NCI-H2029 treated with DMSO at 0.1 percent for 48 hours (cell line): ENCODE results near the gene KREMEN1.
A peak's percentile ranks its signal among the peaks of the same experiment; 100 is the strongest.

ENCODE experiments used
- DNase-seq: peaks from one replicate; lab custom pipeline; 2025; lab: John Stamatoyannopoulos, UW

Gene KREMEN1

DNA sequence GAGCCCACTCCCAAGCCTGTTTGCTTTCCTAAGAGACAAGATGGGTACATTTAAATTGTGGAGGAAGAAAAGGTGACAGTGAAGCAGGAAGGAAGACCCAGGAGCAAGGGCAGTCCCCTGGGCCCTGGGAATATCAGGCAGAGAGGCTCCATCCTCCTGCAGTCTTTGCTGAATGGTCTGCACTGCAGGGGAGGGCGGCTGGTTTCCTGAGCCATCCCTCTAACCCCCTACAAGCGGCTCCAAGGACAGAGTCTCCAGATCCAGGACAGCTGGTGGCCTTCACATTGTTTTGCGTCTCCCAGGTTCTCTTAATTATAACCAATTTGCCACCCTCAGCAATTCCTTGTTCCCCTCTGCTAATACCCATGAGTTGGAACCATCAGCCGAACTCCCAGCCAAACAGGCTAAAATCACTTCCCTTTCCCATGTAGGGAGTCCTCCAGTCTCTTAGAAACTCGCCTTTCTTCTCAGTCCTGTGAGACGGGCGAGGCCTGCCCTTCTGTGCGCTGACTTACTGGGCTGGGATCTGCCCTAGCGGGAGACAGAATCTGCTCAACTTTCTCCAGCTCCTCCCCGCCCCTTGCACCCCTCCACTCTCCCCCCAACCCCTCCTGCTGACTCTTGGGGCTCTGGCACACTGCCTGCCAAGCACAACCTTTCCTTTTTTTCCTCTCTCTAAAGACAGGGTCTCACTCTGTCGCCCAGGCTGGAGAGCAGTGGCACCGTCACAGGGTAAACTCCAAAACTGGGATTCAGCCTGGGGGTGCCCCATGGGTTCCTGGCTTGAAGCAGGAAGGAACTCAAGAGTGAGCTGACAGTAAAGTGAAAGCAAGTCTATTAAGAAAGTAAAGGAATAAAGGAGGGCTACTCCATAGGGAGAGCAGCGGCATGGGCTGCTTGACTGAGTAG lies 79.5 kb downstream of the KREMEN1 start:
- DNase-seq: no peak

DNA sequence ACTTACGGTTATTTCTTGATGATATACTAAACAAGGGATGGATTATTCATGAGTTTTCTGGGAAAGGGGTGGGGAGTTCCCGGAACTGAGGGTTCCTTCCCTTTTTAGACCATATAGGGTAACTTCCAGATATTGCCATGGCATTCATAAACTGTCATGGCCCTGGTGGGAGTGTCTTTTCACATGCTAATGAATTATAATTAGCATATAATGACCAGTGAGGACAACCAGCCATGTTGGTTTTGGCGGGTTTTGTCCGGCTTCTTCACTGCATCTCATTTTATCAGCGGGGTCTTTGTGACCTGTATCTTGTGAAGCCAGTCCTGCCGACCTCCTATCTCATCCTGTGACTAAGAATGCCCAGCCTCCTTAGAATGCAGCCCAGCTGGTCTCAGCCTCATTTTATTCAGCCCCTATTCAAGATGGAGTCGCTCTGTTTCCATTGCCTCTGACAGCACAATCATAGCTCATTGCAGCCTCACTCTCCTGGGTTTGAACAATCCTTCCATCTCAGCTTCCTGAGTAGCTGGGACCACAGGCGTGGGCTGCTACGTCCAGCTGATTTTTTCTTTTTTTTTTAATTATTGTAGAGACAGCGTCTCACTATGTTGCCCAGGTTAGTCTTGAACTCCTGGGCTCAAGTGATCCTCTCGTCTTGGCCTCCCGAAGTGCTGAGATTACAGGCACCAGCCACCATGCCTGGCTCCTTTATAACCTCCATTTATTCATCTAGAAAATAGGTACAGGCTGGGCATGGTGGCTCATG lies 80.3 kb downstream of the KREMEN1 start:
- DNase-seq: no peak

DNA sequence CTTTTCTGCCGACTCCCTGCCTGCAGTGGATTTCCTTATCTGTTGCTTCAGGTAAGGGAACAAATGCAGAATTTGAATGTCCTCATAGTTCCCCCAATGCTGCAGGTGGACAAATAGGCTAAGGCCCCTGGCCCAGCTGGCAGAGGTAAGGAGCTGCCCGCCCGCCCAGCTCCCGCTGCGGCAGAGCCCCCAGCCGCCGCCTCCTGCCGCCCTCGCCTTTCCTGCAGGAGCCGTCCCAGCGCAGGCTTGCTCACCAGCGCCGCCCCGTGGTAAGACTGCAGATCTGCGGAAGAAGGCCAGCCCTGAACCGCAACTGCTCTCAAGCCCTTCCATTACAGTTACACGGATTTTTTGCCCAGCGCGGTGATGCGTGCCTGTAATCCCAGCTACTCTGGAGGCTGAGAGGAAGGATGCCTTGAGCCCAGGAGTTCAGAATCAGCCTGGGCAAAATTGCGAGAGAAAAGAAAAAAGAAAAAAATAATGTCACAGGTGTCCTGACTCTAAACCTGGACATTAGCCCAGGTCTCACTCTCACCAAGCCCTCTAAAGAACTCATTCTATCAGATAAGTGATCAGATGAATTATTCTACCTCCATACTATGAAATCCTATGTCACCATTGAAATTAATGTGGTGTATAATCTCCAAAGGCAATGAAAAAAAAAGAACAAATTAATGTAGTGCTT lies 81.7 kb downstream of the KREMEN1 start:
- DNase-seq: peak; percentile 8

DNA sequence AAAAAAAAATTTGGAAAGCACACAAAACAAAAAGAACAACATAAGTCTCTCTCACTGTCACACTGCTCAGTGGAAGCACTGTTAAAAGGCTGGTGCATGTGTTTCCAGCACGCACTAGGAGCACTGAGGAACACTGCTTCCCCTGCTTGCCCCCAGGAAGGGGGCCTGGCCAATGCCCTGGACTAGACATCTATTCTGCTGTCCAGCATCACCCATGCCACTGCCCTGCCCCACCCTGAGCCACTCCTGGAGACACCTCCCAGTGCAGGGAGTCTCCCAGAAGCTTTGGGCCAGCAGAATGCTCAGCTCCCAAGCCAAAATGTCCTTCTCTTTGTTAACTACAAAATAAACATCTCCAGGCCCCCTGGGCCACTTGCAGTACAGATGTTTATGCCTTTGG lies 83.1 kb downstream of the KREMEN1 start:
- no peak for DNase-seq

DNA sequence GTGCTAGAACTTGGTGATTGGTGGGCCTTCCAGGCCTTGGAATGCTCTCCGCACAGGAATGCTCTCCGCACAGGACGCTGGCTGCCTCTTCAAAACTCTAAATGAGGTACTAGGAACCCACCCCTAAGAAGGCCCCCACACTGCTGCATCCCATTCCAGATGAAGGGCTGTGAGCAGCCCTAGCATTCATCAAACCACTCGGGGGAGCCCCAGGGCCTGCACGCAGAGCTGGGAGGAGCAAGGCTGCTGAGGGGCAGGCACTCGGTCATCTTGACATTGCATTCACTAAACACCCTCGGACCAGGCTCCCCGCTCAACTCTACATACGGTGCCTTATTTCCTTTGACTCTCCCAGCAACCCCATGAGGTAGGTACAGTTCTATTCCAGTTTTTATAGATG lies 83.7 kb downstream of the KREMEN1 start:
- no peak for DNase-seq

DNA sequence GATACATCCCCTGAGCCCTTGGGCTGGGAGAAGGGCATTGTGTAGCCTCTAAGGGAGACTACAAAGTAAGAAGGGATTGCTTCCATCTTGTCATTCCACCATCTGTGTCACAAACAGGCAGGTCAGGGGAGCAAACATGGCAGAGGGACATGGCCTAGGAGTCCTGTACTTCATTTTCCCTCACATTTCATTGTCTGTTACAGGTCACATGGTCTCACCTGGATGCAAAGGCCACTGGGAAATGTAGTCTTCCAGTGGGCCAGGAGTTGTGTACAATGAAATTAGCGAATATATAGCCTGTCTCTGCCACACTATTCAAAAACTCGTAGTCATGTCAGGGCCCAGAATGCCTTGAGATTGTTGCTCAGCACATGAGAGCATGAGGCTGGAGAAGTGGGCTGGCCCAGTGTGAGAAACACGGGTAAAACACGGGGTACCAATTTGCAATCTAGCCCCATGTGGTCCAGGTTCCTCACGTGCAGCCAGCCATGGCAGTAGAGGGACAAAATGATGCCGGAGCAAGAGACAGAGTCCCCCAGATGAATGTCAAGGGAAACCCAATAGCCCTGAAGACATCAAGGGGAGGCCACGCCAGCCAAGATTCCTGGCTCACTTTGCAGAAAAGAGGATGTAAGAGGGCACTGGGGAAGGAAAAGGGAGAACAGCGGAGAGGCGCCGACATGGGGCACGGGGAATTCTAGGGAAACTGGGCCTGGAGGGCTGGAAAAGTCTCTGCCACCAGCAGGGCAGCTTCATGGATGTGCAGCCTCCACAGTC lies 85.1 kb downstream of the KREMEN1 start:
- no peak for DNase-seq

DNA sequence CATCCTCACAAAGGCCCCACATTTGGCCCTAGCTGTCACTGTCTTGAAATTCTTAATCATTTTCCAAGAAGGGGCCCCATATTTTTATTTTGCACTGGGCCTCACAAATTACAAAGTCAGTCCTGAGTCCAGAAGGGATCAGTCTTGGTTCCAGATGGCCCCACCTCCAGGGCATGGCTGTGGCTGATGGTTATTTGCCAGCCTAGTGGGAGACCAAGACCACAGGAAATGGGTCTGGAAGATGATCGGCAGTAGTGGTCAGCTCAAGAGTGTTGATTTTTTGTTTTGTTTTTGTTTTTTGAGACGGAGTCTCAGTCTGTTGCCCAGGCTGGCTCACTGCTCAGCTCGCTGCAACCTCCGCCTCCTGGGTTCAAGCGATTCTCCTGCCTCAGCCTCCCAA lies 85.7 kb downstream of the KREMEN1 start:
- no peak for DNase-seq

DNA sequence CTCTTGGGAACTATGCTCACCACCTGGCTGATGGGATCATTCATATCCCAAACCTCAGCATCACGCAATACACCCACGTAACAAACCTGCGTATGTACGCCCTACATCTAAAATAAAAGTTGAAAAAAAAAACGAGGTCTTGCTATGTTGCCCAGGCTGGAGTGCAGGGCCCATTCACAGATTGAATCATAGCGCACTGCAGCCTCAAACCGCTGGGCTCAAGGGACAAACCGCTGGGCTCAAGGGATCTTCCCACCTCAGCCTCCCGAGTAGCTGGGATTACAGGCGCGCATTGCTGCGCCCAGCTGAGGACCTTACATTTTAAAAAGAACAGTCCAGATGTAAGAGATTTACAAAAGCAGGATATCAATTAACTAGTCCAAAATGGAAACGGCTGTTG lies 91.0 kb downstream of the KREMEN1 start:
- no peak for DNase-seq

DNA sequence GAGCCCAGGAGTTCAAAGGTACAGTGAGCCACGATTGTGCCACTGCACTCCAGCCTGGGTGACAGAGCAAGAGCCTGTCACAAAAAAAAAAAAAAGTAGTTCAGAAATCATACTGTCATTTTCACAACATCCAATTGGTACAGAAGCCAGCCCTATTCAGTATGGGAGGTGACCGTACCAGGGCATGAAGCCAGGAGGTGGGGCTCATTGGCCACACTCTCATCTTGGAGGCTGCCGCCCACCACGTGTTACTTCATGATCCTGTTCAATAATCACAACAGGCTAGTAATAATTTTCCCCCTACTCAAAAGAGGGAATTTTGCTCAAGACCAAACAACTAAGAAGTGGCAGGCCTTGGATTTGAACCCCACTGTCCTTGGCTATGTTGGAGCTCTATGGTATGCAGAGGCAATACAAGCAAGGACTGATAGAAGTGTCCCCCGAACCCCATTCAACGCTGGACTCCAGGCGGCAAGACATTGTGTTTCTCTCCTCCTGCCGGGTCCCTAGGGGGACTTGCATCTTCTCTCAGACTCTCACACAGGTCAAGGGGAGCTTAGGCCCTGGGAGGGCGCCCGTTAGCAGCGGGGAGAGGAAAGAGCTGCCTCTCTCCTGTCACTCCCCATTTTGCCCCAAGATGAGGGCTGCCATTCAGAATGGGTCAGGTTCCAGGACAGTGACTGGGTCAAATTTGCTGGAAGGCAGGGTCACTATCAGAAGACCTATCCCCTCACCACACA lies 92.7 kb downstream of the KREMEN1 start:
- DNase-seq: no peak

DNA sequence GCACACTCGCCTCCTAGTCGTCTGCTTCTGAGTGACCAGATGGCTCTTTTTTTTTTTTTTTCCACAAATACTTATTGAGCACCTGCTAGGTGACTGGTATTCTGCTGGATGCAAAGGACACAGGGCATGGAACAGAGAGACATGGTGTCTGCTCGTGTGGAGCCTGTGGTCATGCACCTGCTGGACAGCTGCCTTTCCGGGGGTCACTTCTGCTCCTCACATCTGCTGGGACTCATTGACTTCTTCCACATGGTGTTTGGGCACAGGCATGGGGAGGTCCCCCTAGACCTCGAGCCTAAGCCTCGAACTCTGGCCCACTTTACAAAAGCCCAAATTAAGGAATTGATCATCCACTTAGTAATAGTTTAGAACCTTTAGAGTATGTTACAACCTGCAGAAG lies 93.3 kb downstream of the KREMEN1 start:
- DNase-seq: no peak

DNA sequence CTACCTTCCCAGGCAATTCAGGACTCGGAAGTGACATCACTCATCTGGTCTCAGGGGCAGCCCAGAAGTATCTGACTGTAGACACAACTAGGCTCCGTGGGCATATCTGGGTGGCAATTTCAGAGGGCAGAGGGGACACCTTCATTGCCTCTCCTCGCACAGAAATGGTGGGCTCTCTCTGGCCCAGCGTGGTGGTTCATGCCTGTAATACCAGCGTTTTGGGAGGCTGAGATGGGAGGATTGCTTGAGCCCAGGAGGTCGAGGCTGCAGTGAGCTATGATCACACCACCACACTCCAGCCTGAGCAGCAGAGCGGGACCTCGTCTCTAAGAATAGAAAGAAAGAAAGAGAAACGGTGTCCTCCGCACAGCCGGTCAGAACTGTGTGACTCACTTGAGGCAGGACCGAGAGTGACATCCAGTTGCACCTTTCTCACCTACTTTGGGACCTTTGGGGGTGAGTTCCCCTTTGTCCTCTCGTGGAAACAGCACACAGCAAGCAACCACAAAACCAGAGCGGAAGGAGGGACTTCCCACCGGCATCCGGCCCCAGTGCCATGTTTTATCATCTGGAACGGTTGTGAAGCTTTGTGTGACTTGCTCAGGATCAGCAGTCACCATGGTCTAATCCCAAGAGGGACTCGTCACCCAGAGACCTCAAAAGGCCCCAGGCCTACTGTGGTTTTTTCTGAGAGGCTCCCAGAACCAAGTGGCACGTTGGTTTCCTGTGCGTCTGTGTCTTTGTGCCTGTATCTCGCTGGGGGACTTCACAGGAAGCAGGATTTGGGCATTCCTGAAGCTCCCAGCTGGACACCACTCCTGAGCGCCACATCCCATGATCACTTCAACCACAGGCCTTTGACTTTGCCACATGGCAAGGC lies 94.4 kb downstream of the KREMEN1 start:
- DNase-seq: no peak

DNA sequence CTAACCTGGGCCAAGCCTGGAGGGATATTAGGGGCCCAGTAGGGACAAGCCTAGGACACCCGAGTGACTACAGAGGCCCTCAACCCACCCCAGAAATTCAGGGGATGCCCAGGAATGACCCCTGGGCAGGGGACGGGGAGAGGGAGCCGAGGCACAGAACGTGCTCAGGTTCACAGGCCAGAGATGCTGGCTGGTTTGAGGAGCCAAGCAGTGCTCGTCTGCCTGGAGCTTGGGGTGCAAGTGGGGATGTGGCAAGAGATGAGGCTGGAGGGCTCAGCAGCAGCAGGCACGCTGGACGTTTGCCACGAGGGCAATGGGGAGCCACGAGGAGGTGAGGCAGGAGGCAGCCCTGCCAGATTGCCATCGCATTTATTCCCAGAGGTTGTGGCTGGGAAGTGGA lies 98.9 kb downstream of the KREMEN1 start:
- DNase-seq: no peak

DNA sequence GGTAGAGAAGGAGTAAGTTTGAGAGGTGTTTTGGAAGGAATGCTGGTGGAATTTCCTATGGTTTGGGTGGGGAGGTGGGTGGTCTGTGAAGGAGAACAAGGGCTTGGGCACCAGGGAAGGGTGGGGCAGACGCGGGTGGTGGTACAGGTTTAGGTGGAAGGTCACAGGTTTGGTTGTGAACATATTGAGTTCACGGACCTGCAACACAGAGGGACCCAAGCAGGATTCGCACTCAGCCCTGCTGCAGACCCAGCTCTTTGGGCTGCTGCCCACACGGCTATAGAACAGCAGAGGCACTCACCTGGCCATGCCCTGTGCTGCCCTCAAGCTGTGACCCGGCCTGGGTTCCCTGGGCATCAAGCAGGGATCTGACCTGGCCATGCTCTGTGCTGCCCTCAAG lies 99.4 kb downstream of the KREMEN1 start:
- DNase-seq: no peak

DNA sequence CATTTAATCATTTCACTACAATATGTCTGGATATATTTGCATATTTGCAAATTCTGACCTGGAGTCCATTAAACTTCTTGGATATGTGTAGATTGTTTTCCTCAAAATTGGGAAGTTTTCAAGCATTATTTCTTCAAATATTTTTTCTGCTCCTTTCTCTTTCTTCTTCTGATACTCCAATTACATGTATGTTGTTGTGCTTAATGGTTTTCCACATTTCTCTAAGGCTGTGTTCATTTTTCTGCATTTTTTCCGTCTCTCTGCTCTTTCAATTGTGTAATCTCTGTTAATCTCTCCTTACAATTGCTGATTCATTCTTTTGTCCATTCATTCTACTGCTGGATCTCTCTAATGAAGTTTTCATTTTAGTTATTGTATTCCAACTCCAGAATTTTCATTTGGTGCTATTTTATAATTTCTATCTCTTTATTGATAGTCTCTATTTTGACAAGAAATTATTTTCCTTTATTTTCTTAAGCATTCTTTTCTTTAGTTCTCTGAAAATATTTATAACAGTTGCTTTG lies 102.5 kb downstream of the KREMEN1 start:
- DNase-seq: no peak

DNA sequence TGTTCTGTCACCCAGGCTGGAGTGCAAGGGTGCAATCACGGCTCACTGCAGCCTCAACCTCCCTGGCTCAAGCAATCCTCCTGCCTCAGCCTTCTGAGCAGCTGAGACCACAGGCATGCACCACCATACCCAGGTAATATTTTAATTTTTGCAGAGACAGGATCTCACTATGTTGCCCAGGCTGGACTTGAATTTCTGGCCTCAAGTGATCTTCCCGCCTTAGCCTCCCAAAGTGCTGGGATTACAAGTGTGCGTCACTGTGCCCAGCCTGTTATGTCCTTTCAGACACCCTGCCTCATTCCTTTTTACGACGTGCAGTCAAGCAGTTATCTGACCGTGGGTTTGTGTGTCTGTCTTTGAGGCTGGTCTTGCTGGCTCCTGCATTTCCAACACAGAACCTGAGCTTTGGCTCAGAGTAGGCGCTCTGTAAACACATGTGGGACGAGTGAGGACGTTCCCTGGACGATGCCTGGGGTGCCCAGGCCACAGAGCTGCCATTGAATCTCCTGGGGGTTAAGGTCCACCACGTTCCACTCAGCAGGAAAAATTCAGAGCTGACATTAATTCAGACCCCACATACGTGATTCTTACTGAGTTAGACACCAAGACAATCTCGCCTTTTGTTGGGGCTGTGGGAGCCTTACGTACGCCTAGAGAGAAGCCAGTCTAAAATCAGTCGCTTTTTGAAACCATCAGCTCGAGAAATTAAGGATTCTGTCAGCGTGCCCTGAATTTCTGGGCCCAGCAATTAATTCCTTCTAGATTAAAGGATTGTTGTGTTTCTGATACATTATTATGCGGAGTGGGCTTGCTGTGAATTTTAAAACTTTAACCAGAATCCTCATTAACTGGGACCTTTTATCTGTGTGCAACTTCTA lies 111.4 kb downstream of the KREMEN1 start:
- DNase-seq: no peak

DNA sequence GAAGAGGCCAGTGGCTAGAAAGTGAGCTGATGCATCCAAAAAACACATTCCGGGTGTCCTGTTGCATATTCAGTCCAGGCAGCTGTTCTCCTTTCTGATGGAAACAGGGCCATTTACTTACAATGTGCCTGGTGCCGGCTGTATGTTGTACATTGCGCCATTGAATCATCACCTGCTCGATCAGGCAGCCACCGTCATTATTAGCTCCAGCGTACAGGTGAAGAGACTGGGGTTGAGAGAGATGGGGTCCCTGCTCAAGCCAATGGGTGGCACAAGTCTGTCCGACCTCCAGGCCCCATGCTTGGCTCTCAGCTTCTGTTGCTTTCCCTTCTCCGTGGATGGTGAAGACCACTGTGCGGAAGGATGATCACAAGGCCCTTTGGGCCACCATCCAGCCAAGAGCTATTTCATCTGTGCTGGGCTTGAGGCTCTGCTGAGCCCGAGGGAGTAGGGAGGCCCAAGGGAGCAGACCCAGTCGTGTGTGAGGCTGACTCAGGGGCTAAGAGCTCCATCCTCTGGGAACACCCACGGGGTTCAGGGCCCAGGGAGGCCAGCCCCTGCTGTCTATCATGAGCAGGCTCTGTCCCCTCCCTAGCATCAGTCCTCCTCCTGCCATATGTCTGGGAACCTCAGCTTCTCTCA lies 112.1 kb downstream of the KREMEN1 start:
- no peak for DNase-seq

DNA sequence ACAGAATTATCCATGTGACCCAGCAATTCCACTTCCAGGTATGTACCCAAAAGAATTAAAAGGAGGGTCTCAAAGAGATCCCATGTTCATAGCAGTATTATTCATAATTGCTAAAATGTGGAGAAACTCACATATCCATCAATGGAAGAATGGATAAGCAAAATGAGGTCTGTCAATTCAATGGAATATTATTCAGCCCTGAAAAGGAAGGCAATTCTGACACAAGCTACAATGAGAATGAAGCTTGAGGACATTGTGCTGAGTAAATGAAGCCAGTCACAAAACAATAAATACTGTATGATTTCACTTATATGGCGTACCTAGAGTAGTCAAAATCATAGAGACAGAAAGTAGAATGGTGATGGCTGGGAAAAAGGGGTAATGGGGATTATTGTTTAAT lies 113.5 kb downstream of the KREMEN1 start:
- no peak for DNase-seq

DNA sequence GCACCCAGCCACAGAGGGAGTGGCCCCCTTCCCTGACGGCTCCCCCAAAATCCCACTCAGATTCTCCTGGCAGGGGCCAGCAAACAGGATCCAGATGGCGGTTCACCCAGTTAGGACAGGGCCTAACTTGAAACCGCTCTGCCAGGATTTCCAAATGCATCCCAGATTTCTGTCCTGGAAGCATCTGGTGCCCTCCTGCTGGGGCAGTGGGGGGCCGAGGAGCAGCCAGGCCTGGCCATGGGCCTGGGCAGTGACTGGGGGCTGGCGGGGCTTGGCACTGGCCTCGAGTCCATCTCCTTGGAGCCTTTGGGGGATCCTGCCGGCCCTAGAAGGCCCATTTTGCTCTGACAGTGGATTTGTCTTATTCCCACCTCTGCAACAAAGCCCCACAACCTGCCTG lies 115.0 kb downstream of the KREMEN1 start:
- DNase-seq: no peak

DNA sequence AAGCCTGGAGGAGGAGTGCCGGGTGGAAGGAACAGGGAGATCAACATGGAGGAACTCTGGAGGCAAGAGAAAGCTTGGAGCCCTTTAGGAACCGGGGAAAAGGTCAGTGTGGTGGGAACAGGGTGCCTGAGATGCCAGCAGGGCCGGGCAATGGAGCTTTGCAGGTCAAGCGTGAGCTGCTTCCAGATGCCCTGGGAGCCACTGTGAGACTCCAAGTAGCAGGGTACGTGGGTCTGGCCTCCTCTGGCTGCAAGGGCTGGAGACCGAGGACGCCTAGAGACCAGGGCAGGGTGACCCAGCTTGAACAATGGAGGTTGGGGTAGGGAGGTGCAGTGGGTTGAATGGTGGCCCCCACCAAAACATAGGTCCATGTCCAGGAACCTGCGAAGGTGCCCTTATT lies 117.2 kb downstream of the KREMEN1 start:
- DNase-seq: no peak
